ENCODE results near the gene MOGAT2. TPM values are rescaled to one million over a fixed set of nuclear protein-coding genes. Genes with fewer than 3 reads are reported as not detected.

The MOGAT2 gene
- total RNA-seq, 1 donor from 2014 or later = not detected

DNA sequence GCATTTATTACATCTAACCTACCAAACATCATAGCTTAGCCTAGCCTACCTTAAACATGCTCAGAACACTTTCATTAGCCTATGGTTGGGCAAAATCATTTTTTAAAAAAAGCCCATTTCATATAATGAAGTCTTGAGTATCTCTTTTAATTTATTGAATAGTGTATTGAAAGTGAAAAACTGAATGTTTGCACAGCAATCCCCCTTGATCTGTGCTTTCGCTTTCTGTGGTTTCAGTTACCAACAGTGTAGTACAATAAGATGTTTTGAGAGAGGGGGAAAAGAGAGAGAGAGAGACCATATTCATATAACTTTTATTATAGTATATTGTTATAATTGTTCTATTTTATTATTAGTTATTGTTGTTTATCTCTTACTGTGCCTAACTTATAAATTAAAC, 40.4 kb upstream of the MOGAT2 start:
- H3K9me3 Mint-ChIP-seq = peaks cover 10% of the 10 kb centered on the region
- Histone ChIP-seq H3K9ac (no peak overlapping the region), H3K9me3 (ENCODE audit: low read depth) (no peaks in the 10 kb centered on the region), H3K27ac (no peak overlapping the region), H4K20me1 (ENCODE audit: low read depth) (no peaks in the 10 kb centered on the region), H3K4me3 (no peak overlapping the region), H2AFZ (replicated peaks) (no peak overlapping the region), H3F3A (ENCODE audit: low read depth) (no peaks in the 10 kb centered on the region), H3K79me2 (ENCODE audit: low read depth) (no peaks in the 10 kb centered on the region), H3K4me2 (no peak overlapping the region), H3K27me3 (peaks cover 31% of the 10 kb centered on the region), H3K4me1 (no peaks in the 10 kb centered on the region), H3K36me3 (no peaks in the 10 kb centered on the region)
- no peaks in the 10 kb centered on the region for H3K4me1 Mint-ChIP-seq
- TF ChIP-seq EZH2phosphoT487 (IDR thresholded peaks at IDR 0.05) (no peak), EZH2 (IDR thresholded peaks at IDR 0.05) (no peak)
- TF ChIP-seq, protein P1, sequence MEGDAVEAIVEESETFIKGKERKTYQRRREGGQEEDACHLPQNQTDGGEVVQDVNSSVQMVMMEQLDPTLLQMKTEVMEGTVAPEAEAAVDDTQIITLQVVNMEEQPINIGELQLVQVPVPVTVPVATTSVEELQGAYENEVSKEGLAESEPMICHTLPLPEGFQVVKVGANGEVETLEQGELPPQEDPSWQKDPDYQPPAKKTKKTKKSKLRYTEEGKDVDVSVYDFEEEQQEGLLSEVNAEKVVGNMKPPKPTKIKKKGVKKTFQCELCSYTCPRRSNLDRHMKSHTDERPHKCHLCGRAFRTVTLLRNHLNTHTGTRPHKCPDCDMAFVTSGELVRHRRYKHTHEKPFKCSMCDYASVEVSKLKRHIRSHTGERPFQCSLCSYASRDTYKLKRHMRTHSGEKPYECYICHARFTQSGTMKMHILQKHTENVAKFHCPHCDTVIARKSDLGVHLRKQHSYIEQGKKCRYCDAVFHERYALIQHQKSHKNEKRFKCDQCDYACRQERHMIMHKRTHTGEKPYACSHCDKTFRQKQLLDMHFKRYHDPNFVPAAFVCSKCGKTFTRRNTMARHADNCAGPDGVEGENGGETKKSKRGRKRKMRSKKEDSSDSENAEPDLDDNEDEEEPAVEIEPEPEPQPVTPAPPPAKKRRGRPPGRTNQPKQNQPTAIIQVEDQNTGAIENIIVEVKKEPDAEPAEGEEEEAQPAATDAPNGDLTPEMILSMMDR (IDR thresholded peaks at IDR 0.05) = no peak
- peaks cover 5% of the 10 kb centered on the region for H3K27me3 Mint-ChIP-seq (ENCODE audit: insufficient read depth, low read depth)
- H3K27ac Mint-ChIP-seq = no peak overlapping the region
- H3K36me3 Mint-ChIP-seq = no peaks in the 10 kb centered on the region
- no peak for DNase-seq (ENCODE audit: low spot score)
- no peak overlapping the region for H3K4me3 Mint-ChIP-seq

DNA sequence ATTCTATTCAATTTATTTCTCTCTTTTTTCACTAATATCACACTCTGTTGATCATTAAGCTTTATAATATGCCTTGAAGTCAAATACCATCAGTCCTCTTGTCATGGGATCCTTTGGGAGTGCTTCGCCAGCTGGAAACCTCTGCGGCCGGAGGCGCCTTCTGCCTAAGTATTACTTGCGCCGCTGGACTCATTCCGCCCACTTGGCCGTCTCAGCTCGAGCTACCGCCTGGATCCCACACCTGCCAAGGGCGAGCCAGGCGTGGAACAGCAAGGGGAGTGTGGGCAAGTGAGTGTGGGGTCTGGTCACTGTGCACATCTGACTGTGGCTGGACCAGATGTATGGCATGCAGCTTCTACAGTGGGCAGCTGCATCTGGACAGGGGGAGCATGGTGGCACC, 39.7 kb upstream of the MOGAT2 start:
- no peak for TF ChIP-seq EZH2phosphoT487 (IDR thresholded peaks at IDR 0.05)
- no peak for TF ChIP-seq EZH2 (IDR thresholded peaks at IDR 0.05)
- TF ChIP-seq, protein P1 (IDR thresholded peaks at IDR 0.05) = no peak
- H3K9me3 Mint-ChIP-seq = peaks cover 11% of the 10 kb centered on the region
- Histone ChIP-seq H3K27me3 (peaks cover 25% of the 10 kb centered on the region), H3K79me2 (ENCODE audit: low read depth) (no peaks in the 10 kb centered on the region), H3K36me3 (no peaks in the 10 kb centered on the region), H3K27ac (no peak overlapping the region), H3K9me3 (ENCODE audit: low read depth) (no peaks in the 10 kb centered on the region), H4K20me1 (ENCODE audit: low read depth) (no peaks in the 10 kb centered on the region), H3K4me3 (no peak overlapping the region), H3K4me2 (no peak overlapping the region), H3K4me1 (no peaks in the 10 kb centered on the region), H3F3A (ENCODE audit: low read depth) (no peaks in the 10 kb centered on the region), H3K9ac (no peak overlapping the region), H2AFZ (replicated peaks) (no peak overlapping the region)
- DNase-seq (ENCODE audit: low spot score) = no peak
- no peaks in the 10 kb centered on the region for H3K4me1 Mint-ChIP-seq
- no peak overlapping the region for H3K4me3 Mint-ChIP-seq
- no peak overlapping the region for H3K27ac Mint-ChIP-seq
- H3K36me3 Mint-ChIP-seq = no peaks in the 10 kb centered on the region
- peaks cover 6% of the 10 kb centered on the region for H3K27me3 Mint-ChIP-seq (ENCODE audit: insufficient read depth, low read depth)

DNA sequence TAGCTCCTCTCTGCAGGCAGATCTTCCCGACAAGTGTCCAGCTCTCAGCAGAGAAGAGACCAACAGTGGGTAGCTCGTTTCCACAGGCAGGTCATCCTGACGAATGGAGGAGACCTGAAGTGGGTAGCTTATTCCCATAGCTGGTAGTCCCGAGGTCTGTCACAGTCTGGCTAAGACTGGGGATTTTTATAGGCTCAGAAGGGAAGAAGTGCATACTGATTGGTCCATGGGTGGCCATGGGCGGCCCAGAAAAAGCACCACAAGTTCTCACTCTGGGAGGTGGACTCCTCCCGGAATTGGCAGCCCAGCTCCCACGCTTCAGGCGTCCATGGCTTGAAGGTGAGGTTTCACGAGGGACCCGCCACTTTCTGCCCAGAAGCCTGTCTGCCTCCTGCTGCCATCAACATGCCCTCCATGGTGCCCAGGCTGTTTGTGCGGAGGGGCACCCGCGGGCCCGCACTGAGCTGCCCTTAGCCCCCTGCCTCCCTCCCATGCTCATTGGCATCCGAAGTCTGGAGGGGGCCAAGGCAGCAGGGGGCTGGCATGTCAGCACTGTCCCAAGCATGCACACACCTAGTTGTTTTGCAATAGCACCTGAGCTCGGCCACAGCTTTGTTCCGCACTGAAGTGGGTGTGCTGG, 38.9 kb upstream of the MOGAT2 start:
- no peak overlapping the region for H3K27ac Mint-ChIP-seq
- peaks cover 23% of the 10 kb centered on the region for H3K27me3 ChIP-seq
- no peaks in the 10 kb centered on the region for H3F3A ChIP-seq (ENCODE audit: low read depth)
- no peaks in the 10 kb centered on the region for H3K79me2 ChIP-seq (ENCODE audit: low read depth)
- peaks cover 19% of the 10 kb centered on the region for H3K9me3 Mint-ChIP-seq
- H3K27ac ChIP-seq = no peak overlapping the region
- no peaks in the 10 kb centered on the region for H4K20me1 ChIP-seq (ENCODE audit: low read depth)
- no peaks in the 10 kb centered on the region for H3K4me1 Mint-ChIP-seq
- H3K4me2 ChIP-seq = no peak overlapping the region
- no peaks in the 10 kb centered on the region for H3K36me3 ChIP-seq
- no peaks in the 10 kb centered on the region for H3K4me1 ChIP-seq
- DNase-seq (ENCODE audit: low spot score) = no peak
- H3K4me3 ChIP-seq = no peak overlapping the region
- TF ChIP-seq EZH2phosphoT487 (IDR thresholded peaks at IDR 0.05) (no peak), EZH2 (IDR thresholded peaks at IDR 0.05) (no peak)
- TF ChIP-seq, protein P1 (IDR thresholded peaks at IDR 0.05) = no peak
- no peaks in the 10 kb centered on the region for H3K9me3 ChIP-seq (ENCODE audit: low read depth)
- H3K27me3 Mint-ChIP-seq (ENCODE audit: insufficient read depth, low read depth) = peaks cover 6% of the 10 kb centered on the region
- H3K9ac ChIP-seq = no peak overlapping the region
- no peak overlapping the region for H3K4me3 Mint-ChIP-seq
- H2AFZ ChIP-seq (replicated peaks) = no peak overlapping the region
- no peaks in the 10 kb centered on the region for H3K36me3 Mint-ChIP-seq
